Mucosa of gallbladder (tissue), 1 donor: ENCODE measurements around the gene AUTS2. TPM values are rescaled to one million over a fixed set of nuclear protein-coding genes. Genes with fewer than 3 reads are reported as not detected.
"Not testable (repeated sequence)": the region's sequence is repeated elsewhere in the genome, so short reads cannot be mapped to it uniquely, and the experiment has no call there.

Source experiments
- DNase-seq: peaks from one replicate; pipeline ENCODE4 v3.0.0-alpha.2; 2020; ENCODE audit warnings: low spot score
- total RNA-seq: library from RNA; stranded (reverse); gene quantifications from one replicate; pipeline ENCODE4 v1.2.1, GENCODE V29; 2021
- donor health status: DM: no; HTN: no; CAD: no.

The AUTS2 gene
- total RNA-seq, 1 donor from 2014 or later = 50.1 TPM

DNA sequence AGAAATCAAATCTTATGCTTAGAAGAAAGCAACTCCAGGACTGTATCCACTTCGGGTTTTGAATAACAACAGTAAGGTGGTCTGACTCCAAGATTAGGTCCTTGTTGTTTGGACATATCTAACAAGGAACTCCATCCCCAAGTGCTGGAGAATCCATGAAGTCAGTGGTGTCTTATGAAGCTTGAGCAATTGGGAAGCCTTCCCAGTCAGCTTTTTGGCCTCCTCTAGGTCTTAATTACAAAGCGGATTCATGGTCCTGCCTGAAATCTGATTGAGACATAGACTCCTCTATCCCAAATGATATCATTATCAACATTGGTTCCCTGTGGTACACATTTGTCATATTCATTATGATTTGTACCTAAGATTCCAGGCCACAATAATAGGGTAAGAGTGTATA is 642.6 kb downstream of the AUTS2 start:
- DNase-seq = no peak

DNA sequence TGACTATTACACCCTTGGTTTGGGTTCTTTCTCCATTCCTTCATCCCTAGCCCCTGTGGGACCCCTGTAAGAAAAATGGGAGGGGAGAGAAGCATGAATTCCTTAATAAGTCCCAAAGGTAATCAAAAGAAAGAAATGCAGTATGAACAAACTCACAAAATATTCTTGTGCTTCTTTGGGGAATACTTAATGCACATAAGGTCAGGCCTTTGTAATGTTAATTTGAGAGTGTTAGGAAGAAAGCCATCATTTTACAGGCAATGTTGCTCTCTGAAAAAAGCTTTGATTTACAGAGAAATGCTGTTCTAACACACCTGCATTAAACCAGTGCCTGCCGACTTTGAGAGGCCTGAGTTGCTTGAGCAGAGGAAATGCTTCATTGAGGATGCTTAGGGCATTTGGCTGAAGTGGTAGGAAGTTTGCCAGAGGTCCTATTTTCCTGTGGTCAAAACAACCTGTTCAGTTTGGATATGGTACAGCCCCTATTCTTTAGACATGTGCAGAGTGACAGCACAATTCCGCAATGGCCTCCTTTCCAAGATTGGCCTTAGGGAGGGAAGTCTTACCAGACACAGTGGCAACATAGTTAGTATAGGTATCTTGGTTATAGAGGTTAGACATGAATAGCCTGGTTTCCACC is 643.4 kb downstream of the AUTS2 start:
- DNase-seq = no peak

DNA sequence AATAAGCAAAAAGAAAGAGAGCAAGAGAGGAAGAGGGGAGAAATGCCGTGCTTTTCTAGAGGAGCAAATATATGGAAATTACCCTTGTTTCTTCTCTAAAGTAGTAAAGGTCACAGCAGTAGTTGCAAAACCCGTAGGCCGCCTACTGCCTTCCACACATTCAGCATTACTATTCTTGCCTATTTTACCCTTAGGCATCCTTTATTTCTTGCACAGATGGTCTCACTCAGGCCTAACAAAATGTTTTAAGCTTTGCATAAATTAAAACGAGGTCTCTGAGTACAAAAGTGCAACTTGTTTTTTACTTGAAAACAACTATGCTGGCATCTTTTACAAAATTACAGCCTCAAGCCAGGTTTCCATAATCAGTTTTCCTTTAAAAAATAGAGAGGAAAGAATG is 644.6 kb downstream of the AUTS2 start:
- no peak for DNase-seq

DNA sequence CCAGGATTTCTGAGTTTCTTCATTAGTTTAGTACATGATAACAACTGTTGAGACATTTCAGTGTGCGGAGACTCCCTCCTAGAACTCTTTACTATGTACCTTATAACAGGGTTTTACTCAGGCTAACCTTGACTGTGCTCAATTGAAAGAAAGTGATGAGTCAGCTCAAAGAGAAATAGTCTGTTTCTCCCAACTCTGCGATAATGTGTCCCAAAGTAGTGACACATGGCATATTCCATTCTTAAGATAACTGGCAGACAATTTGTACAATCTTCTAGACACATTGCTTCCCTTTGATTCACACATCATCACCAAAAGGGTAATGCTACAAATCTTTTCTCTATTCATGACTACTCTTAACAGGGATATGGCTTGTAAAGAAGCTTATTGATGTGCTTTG is 645.2 kb downstream of the AUTS2 start:
- no peak for DNase-seq

DNA sequence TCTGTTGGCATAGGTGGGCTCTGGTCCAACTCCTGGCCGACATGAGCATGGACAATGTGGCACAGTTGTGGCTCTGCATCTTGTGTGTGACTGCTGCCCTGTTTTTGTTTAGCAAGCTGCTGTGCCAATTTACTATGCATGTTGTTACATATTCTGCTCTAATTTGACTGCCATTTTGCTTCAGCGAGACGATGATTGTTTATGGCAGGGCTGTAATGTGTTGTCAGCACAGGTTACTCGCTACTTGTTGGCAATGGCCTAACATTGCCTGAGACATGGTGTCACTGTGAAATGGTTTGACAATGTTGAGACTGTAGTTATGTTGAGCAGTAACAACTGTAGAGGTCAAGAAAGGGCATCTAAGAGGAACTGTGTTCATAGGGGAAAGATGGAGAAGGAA is 659.6 kb downstream of the AUTS2 start:
- no peak for DNase-seq

DNA sequence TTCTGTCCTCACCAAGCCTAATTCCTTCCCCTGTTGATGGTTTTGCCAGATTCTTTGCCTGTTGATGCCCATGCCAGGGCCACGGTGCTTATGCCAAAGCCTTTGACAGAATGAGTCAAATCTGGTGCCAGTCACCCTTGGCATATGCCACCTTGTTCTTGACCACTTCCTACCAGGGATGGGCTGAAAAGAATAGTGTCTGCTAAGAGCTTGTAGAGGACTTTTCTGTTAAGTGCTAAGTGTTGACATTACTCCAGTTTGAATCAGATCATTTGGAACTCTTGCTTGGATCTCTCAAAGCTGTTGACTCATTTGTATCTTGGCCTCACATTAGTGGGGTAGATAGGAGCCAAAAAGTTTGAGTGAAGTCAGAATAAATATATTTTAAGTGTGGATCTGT is 661.2 kb downstream of the AUTS2 start:
- DNase-seq = no peak

DNA sequence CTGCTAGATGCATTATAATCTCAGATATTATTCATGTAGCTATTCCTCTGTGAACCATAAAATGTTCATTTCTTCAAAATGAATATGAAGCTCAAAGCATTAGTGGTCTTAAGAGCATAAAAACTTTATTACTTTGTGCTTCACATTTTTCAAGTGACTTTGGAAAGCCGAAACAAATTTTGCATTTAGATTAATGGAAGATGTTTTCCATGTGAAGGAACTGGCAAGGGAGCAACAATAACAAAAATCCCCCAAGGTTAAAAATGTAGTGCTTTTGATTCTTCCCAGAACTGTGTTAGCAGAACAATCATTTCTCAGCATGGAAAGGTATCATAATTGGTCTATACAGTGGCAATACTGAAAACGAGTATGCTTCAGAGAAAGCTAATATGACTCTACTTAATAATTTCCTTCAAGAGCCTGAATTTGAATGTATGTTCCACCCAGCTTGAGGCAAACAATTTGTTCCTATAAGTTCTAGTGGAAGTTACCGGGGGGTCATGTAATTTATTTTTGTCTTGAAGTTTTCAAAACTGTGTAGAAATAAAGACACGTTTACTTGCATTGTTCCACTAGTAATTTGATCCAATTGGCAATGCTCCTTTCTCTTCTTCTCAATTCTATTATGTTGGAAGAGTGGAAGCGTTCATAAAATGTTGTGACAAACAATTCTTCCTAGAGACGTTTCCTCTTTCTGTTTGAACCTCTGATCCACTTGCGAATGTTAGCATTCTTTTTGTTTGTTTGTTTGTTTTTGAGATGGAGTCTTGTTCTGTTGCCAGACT is 665.4 kb downstream of the AUTS2 start:
- DNase-seq = no peak

DNA sequence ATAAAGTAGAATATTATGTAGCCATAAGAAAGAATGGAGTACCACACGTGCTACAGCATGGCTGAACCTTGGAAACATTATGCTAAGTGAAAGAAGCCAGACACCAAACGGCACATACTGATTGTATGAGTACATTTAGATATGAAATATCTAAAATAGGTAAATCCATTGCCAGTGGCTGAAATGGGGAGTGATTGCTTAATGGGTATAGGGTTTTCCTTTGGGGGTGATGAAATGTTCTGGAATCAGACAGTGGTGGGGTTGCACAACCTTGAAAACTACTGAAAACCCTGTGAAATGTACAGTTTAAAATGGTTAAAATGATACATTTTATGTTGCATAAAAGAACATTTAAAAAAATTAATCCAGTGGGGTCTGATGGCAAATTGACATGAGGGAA is 667.9 kb downstream of the AUTS2 start:
- no peak for DNase-seq

DNA sequence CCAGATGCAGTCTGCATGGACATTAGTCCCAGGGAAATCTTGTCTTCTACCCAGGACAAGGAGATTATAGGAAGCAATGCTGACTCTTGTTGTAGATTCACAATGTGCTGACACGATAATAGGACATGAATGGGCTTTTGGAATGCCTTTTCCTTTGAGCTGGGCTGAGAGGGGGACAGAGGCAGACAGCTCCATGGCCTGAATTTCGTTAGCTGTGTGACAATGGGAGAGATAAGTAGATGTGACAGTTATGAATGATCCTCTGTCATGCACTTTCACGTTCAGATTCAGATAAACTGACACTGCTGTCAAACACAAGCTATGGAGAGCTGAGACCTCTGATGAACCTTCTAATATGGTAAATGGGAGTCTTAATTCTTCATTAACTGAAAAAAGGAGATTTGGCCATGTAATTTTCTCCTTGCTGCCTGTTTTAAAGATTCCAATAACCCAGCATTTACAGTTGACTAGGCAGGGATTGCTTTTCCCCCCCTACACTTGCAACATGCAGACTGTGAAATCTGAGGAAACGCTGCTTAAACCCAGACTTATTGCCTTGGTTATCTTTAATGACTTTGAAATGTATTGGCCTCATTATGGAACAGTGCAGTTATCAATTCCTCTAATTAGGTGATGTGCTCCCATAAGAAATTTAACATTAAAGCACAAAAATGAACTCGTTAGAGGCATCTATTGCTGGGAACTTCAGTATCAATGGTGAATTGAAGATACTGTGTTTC is 669.3 kb downstream of the AUTS2 start:
- no peak for DNase-seq

DNA sequence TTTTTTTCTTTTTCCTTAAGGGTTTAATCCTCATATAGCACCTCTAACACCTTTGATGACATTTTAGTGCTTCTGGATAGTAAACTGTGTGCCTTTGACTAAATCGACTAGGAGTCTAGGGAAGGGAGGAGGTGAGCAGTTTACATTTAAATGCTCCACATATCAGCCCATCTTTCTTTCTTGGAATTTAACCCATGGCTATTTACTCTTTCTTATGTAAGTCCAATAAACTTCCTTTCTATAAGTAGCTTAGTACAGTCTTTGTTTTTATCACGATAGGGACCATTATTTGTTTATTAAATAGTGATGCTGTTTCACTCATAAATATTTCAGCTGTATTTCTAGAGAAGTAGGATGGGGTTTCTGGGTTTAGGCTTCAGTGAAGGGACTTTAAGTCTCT is 669.9 kb downstream of the AUTS2 start:
- no peak for DNase-seq

DNA sequence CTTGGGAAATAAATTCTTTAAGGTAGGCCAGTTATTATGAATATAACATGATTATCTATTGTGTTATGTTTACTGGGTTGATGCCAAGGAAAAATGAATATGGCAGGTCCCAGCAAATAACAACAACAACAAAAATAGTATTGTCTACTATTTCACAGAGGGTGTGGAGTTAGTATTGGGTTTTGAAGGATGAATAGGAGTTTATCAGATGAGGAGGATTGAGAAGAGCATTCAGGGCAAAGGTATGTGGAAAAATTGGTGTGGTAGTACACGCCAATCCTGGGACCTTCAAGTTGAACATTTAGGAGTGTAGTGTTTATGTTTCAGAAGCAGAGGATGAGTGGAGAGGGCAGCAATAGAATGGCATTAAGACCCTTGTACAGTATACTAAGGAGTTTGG is 671.9 kb downstream of the AUTS2 start:
- no peak for DNase-seq

DNA sequence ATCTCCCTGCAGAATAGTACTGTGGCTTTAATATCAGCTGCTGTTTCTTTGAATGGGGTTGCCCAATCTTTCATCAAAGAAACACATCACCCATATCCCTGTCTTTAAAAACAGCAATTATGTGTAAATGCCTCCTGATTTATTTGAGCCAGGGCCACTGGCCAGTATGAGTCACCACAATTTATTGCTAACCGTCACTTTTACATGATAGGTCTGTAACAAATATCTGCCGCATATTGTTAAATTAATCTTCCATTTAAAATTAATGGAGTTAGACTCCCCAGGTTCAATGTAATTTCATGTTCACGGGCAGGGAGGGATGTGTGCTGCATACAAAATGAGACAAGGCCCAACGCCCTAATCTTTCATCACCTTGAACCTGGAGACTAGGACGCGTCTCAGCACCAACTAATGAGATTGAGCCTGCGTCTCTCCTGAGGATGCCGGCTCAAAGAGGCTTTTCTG is 673.4 kb downstream of the AUTS2 start:
- DNase-seq = no peak

DNA sequence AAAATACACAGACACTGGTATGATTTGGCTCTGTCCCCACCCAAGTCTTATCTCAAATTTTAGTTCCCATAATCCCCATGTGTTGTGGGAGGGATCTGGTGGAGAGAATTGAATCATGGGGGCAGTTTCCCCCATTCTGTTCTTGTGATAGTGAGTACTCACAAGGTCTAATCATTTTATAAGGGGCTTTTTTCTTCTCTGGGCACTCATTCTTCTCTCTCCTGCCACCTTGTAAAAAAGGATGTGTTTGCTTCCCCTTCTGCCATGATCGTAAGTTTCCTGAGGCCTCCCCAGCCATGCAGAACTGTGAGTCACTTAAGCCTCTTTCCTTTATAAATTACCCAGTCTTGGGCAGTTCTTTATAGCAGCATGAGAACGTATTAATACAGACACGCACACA is 677.3 kb downstream of the AUTS2 start:
- DNase-seq = not testable (repeated sequence)

DNA sequence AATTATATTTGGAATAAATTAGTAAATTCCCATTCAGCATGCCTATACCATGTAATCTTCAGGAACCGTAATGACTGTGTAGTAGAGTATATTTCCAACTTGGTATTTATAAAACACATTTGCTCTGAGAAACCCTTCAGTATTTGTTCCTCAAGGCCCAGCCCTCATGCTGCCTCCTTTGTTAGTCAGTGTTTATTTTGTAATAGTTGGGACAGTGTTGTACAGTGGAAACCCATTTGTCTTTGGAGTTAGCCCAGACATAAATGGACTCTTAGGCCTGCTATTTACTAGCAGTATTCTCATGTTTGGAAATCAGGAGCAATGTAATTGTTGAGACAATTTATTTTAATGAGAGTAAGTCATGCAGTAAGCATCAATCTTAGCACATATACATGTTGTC is 686.9 kb downstream of the AUTS2 start:
- DNase-seq = no peak

DNA sequence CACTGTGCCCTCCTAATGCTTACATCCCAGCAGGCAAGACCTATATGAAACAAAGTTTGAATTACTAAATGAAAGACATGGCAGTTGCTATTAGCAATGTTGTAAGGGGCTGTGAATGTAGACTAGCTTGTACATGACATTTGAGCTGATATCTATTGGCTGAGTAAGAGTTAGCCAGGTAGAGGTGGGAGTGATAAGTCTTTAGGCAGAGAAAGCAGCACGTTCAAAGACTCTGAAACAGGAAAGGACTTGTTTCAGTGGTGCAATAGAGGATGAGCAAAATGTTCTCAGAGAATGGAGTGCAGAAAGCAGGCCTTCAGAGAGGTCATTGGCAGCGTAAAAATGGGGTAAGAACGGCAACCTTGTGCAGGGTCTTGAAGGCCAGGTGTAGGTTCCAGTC is 687.6 kb downstream of the AUTS2 start:
- DNase-seq = no peak

DNA sequence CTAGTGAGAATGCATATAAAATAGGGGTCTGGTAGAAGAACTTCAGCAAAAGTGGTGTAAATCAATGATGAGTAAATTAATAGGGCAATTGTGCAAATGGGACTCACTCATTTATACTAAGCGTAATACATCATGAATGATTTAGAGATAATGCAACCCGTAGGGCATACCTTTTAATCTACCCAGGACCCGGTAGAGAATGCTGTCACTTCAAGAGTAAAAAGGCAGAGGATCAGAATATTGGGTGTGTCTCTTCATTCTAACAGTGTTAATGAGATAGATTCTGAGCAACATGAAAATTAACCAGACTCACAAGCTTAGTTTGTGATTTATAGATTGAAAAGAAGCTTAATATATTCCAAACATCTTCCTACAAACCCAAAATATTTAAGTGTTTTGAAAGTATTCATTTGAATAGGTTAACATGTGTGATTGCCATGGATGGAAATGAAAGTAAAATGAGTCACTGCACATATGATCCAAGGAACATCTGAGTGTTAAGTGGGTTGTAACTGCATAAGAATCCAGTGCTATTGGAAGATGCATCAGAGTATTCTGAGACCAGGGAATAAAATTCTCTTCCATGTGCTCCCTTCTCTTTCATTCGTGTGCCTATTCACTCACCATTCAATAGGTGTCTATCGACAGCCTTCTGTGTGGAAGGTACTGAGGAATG is 690.6 kb downstream of the AUTS2 start:
- no peak for DNase-seq

DNA sequence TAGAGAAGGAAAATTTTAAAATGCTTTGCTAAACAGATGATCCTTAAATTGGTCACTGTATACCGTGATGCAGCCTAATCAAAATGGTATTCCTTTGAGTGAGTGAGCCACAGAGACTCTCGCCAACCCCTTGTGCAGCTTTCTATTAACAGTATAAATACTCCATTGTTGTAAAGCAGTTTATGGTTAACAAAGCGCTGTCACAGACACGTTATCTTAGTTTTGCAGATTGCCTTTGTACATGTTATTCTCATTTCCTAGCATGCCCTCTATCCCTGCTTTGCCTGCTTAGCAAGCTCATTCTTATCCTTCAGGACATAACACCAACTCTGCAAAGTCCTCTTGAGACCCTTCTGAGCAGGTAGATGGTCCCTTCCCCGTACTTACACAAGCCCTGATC is 694.4 kb downstream of the AUTS2 start:
- no peak for DNase-seq

DNA sequence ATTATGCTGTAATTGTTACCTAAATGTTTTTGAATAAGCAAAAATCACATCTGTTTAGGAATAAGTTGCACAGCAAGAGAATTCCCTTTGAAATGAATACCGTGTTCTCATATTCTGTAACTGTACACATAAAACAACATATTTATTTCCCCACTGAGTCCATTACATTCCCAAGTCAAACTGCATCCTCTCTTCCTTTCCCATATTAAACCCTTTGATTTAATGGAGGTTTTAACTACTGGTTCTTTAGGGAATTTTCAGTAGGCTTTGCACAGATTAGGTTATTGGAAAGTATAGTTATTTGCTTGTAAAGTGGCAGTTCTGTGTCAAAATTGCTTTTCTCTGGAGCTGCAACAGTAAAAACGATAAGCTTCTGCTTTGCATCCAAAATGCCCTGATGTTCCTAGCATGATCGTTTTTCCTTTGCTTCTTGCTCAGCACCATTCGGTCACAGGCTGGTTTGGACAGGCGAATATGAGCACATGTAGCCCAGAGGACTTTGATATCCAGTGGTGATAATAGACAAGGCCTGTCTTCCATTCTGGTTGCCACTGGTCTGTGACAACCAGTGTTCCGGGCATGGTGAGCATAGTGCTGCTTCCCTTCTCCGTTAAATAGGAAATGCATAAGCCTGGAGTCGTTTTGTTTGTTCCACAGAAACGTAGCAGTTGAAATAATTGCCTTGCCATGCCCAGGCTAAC is 696.1 kb downstream of the AUTS2 start:
- no peak for DNase-seq

DNA sequence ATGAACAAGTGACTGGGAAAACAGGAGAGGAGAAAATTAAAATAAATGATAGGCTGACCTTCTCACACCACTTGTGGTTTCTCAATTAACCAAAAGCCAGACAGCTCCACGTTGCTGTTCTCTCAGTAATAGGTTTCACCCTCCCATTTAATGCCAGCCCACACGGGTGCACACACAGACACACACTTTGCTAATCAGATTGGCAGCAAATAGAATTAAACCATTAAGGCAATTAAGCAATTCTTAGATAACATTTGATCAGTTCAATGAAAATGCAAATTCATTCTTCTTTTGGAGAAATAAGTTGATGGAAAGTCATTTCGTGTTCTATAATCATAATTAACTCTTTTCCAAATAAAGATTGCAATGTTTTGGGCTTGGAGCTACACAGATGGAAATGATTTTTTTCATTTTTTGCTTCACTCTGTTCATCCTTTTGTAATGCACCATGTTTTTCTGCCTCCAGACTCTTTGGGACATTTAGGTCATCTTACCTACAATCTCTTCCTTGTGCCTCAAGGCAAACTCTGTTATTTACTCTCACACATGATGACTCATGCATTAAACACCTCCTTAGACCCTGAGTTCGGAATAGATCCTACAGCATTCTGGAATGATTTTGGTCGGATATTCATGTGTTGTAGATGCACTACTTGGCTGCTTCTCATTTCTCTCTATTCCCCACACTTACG is 700.7 kb downstream of the AUTS2 start:
- DNase-seq = no peak

DNA sequence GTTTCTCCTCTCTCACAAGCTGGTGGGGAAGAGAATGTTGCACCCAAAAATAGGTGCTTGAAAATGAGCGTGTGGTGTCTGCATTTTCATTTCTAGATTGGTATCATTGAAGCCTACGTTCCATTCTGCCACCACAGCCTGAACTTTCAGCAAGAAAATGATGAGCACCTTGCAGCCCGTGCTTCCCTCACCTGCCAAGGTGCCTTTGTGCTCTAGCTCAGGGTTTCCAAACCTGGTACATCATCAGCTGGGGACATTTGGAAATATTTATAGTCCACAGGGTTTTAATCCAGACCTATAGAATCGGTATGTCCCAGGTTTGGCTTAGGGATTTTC is 701.2 kb downstream of the AUTS2 start:
- DNase-seq = no peak

DNA sequence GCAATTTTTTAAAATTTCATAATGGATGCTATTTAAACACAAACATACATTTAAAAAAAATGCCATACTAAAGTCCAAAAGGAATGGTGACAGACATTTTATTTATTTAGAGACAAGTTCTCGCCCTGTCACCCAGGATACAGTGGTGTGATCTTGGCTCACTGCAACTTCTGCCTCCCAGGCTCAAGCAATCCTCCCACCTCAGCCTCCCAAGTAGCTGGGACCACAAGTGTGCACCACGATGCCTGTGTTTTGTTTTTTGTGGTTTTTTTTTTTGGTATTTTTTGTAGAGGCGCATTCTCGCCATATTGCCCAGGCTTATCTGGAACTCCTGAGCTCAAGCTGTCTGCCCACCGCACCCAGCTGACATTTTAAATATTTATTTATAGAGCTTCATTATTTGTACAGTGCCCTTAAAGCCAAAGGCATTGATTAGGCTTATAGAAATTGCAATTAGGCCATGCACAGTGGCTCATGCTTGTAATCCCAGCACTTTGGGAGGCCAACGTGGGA is 703.5 kb downstream of the AUTS2 start:
- no peak for DNase-seq
